Peyer's patch (tissue), 4 donors: ENCODE data around the gene TCF4.

Experiments
- CTCF ChIP-seq, 6 experiments: fragments of 450-650 bp in 4 of 6; fragments of 200-600 bp in 2 of 6; sonication (generic) in 1 of 6; IDR thresholded peaks; one replicate each; pipeline ENCODE4 v1.5.1; 2017 to 2019; ENCODE audit warnings: antibody characterized with exemption in 6 of 6, mild to moderate bottlenecking in 3 of 6, moderate library complexity in 1 of 6
- POLR2A ChIP-seq, 2 donors: fragments of 450-650 bp; IDR thresholded peaks; one replicate each; pipeline ENCODE4 v1.5.1; 2017; ENCODE audit warnings: antibody characterized with exemption in 2 of 2, mild to moderate bottlenecking in 2 of 2, moderate library complexity in 2 of 2

DNA sequence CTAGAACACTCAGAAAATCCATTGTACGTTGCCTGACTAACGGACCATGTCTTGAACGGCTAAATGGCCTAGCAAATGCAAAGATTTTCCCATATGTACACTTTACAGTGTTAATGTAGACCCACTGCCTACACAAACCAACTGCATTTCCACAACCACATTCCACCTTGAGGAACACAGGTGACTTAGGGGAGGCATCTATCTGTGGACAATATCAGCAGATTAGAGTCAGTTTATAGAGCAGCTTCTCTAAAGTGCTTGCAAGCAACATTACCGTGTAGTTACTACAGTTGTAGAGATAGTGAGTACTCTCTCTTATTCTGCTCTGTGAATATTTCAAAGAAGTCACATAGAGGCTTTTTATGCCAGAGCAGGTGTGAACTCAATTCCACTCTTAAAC lies 139.6 kb downstream of the TCF4 start:
- TF ChIP-seq CTCF (IDR thresholded peaks at IDR 0.05) = no peak
- TF ChIP-seq POLR2A (IDR thresholded peaks at IDR 0.05) = no peak
